HepG2 (cell line): ENCODE data around the gene SP5. TPM values are rescaled to one million over a fixed set of nuclear protein-coding genes. Genes with fewer than 3 reads are reported as not detected.

Experiments
- ELF4 ChIP-seq: sonication (generic); formaldehyde crosslinking; IDR thresholded peaks from 2 replicates; pipeline ENCODE4 v1.5.0; 2020; ENCODE audit warnings: missing genetic modification reagents, mild to moderate bottlenecking, moderate library complexity, borderline replicate concordance
- GATAD1 ChIP-seq: IDR thresholded peaks from 2 replicates; pipeline ENCODE4 v1.6.1; 2016; ENCODE audit warnings: missing genetic modification reagents, missing compliant biosample characterization
- NCOA1 ChIP-seq: sonication (generic); formaldehyde crosslinking; IDR thresholded peaks from 2 replicates; pipeline ENCODE4 v1.9.0; 2021; ENCODE audit warnings: missing genetic modification reagents
- SP1 ChIP-seq, 2 experiments: fragments of 450-650 bp in 1 of 2; sonication (generic) in 1 of 2; formaldehyde crosslinking in 1 of 2; IDR thresholded peaks; 2 replicates each; pipeline versions ENCODE4 v1.4.0 to v1.6.1; 2016 to 2020; ENCODE audit warnings: missing genetic modification reagents in 1 of 2
- TERF1 ChIP-seq: sonication (generic); formaldehyde crosslinking; IDR thresholded peaks from 2 replicates; pipeline ENCODE4 v1.8.0; 2022; ENCODE audit warnings: mild to moderate bottlenecking, missing genetic modification reagents, moderate library complexity
- TSC22D2 ChIP-seq: sonication (generic); formaldehyde crosslinking; IDR thresholded peaks from 2 replicates; pipeline ENCODE4 v1.5.1; 2020; ENCODE audit warnings: missing genetic modification reagents, mild to moderate bottlenecking, borderline replicate concordance
- XBP1 ChIP-seq: sonication (generic); formaldehyde crosslinking; IDR thresholded peaks from 2 replicates; pipeline ENCODE4 v1.5.0; 2020; ENCODE audit warnings: missing genetic modification reagents
- ZNF432 ChIP-seq: sonication (generic); formaldehyde crosslinking; IDR thresholded peaks from 2 replicates; pipeline ENCODE4 v1.5.0; 2020; ENCODE audit warnings: missing genetic modification reagents, mild to moderate bottlenecking, borderline replicate concordance
- ZNF441 ChIP-seq: sonication (generic); formaldehyde crosslinking; IDR thresholded peaks from 2 replicates; pipeline ENCODE4 v1.7.0; 2021; ENCODE audit warnings: missing genetic modification reagents, borderline replicate concordance
- ZNF468 ChIP-seq: sonication (generic); formaldehyde crosslinking; IDR thresholded peaks from 2 replicates; pipeline ENCODE4 v1.8.0; 2022; ENCODE audit warnings: mild to moderate bottlenecking, moderate library complexity, missing genetic modification reagents
- ZNF567 ChIP-seq: sonication (generic); formaldehyde crosslinking; IDR thresholded peaks from 2 replicates; pipeline ENCODE4 v1.8.1; 2023; ENCODE audit warnings: mild to moderate bottlenecking, missing genetic modification reagents, borderline replicate concordance
- ZNF572 ChIP-seq: sonication (generic); formaldehyde crosslinking; IDR thresholded peaks from 2 replicates; pipeline ENCODE4 v1.5.1; 2020; ENCODE audit warnings: mild to moderate bottlenecking, missing genetic modification reagents
- ZNF615 ChIP-seq: sonication (generic); formaldehyde crosslinking; IDR thresholded peaks from 2 replicates; pipeline ENCODE4 v1.5.0; 2020; ENCODE audit warnings: mild to moderate bottlenecking, missing genetic modification reagents, borderline replicate concordance
- polyA plus RNA-seq, 8 experiments: library from polyadenylated mRNA; depleted of rRNA in 3 of 8; stranded (reverse) in 7 of 8; unstranded in 1 of 8; fragments of >200 nt; fragmentation: Illumina TruSeq in 4 of 8; extraction: Trizol in 4 of 8; gene quantifications; 2 replicates each; pipeline versions ENCODE4 v1.2.1 to v1.2.3, GENCODE V29; 2011 to 2016; ENCODE audit warnings: low read depth in 4 of 8, missing spikeins in 1 of 8, mixed read lengths in 1 of 8; ENCODE audit not compliant: insufficient read depth in 1 of 8
- total RNA-seq, 5 experiments: library from RNA; depleted of rRNA; stranded (reverse); fragments of >200 nt; fragmentation: Illumina TruSeq; extraction: Trizol; gene quantifications; 2 replicates each; pipeline ENCODE4 v1.2.3, GENCODE V29; 2016; ENCODE audit warnings: low read depth in 1 of 5
- TF ChIP-seq, protein P1 (sequence below): sonication (generic); formaldehyde crosslinking; IDR thresholded peaks from 2 replicates; pipeline ENCODE4 v1.4.0; 2020; ENCODE audit warnings: missing genetic modification reagents
- TF ChIP-seq, protein P2 (sequence below): sonication (generic); formaldehyde crosslinking; IDR thresholded peaks from 2 replicates; pipeline ENCODE4 v1.4.0; 2020; ENCODE audit warnings: mild to moderate bottlenecking, missing genetic modification reagents
- TF ChIP-seq, protein P3 (sequence below), 2 experiments: sonication (generic) in 1 of 2; formaldehyde crosslinking in 1 of 2; IDR thresholded peaks; 2 replicates each; pipeline versions ENCODE4 v1.5.1 to v1.6.1; 2011 to 2020; ENCODE audit warnings: borderline replicate concordance in 1 of 2, low read depth in 1 of 2, low read length in 1 of 2, mild to moderate bottlenecking in 1 of 2, missing genetic modification reagents in 1 of 2, moderate library complexity in 1 of 2
- TF ChIP-seq, protein P4 (sequence below): sonication (generic); formaldehyde crosslinking; IDR thresholded peaks from 2 replicates; pipeline ENCODE4 v1.4.0; 2020; ENCODE audit warnings: missing genetic modification reagents

Gene SP5
- total and polyA plus RNA-seq, 2 of the 13 experiments (the other 11 are each of a cell fraction or from before 2014, with no cell fraction given) = 50.8 to 119 TPM

DNA sequence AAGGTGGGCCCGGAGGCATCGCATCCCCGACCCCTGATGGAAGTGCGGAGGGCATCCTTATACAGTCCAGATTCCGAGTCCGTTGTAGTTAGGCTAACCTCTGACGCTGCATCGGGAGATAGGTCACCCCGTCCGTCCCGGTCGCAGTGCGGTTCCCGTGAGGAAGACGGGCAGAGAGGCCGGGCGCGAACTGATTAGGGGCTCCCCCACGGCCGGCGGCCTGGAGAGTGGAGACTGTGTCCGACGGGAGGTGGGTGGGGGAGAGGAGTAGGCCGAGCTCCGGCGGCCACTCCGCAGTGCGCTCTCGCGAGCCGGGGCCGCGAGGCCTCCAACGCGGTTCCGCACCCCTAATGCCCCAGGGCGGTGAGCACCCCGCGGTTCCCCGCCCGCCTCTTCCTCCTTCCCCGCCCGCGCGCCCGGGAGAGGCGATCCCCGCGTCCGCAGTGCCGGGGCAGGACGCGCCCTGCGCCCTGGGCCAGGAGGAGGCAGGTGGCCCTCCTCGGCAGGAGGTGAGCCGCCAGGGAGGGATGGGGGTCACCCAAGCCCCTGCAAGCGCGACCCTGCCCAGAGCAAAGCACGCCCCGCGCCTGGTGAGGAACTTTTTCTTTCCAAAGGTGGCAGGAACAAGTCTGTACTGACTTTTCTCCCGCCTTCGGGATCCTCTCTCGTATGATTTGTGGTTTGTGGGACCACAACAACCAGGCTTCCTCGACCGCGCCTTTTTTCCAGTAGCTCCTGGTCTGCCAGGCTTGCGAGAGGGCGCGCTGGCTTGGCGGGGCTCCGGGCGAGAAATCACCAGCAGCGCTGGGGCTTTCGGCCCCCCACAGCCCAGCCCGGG lies 1.4 kb upstream of the SP5 start (continued):
- TF ChIP-seq NCOA1 (0 out of 2 replicates have a peak, but pooled peaks have one; percentile 57), ZNF441 (CRISPR knock-in tag) (no peak; the same call in 1 of the 2 replicates), ZNF572 (CRISPR knock-in tag) (no peak; the same call in 1 of the 2 replicates), TERF1 (CRISPR knock-in tag) (no peak), TSC22D2 (CRISPR knock-in tag) (no peak), ZNF567 (no peak), ELF4 (CRISPR knock-in tag) (no peak), XBP1 (CRISPR knock-in tag) (0 out of 2 replicates have a peak, but pooled peaks have one; percentile 24), GATAD1 (CRISPR knock-in tag) (no peak), SP1 (IDR thresholded peaks at IDR 0.05) (no peak), SP1 (CRISPR knock-in tag; IDR thresholded peaks at IDR 0.05) (no peak; the same call in 1 of the 2 replicates), ZNF432 (CRISPR knock-in tag) (no peak), ZNF615 (CRISPR knock-in tag) (no peak), ZNF468 (CRISPR knock-in tag) (no peak)
- TF ChIP-seq, protein P1, sequence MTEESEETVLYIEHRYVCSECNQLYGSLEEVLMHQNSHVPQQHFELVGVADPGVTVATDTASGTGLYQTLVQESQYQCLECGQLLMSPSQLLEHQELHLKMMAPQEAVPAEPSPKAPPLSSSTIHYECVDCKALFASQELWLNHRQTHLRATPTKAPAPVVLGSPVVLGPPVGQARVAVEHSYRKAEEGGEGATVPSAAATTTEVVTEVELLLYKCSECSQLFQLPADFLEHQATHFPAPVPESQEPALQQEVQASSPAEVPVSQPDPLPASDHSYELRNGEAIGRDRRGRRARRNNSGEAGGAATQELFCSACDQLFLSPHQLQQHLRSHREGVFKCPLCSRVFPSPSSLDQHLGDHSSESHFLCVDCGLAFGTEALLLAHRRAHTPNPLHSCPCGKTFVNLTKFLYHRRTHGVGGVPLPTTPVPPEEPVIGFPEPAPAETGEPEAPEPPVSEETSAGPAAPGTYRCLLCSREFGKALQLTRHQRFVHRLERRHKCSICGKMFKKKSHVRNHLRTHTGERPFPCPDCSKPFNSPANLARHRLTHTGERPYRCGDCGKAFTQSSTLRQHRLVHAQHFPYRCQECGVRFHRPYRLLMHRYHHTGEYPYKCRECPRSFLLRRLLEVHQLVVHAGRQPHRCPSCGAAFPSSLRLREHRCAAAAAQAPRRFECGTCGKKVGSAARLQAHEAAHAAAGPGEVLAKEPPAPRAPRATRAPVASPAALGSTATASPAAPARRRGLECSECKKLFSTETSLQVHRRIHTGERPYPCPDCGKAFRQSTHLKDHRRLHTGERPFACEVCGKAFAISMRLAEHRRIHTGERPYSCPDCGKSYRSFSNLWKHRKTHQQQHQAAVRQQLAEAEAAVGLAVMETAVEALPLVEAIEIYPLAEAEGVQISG (CRISPR knock-in tag) = no peak; the same call in none of the 2 replicates
- TF ChIP-seq, protein P2, sequence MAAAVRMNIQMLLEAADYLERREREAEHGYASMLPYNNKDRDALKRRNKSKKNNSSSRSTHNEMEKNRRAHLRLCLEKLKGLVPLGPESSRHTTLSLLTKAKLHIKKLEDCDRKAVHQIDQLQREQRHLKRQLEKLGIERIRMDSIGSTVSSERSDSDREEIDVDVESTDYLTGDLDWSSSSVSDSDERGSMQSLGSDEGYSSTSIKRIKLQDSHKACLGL = no peak
- TF ChIP-seq, protein P3, sequence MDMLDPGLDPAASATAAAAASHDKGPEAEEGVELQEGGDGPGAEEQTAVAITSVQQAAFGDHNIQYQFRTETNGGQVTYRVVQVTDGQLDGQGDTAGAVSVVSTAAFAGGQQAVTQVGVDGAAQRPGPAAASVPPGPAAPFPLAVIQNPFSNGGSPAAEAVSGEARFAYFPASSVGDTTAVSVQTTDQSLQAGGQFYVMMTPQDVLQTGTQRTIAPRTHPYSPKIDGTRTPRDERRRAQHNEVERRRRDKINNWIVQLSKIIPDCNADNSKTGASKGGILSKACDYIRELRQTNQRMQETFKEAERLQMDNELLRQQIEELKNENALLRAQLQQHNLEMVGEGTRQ (IDR thresholded peaks at IDR 0.05; ENCODE audit: low read depth, low read length) = no peak
- TF ChIP-seq, protein P3 (CRISPR knock-in tag; IDR thresholded peaks at IDR 0.05; ENCODE audit: borderline replicate concordance) = no peak
- TF ChIP-seq, protein P4, sequence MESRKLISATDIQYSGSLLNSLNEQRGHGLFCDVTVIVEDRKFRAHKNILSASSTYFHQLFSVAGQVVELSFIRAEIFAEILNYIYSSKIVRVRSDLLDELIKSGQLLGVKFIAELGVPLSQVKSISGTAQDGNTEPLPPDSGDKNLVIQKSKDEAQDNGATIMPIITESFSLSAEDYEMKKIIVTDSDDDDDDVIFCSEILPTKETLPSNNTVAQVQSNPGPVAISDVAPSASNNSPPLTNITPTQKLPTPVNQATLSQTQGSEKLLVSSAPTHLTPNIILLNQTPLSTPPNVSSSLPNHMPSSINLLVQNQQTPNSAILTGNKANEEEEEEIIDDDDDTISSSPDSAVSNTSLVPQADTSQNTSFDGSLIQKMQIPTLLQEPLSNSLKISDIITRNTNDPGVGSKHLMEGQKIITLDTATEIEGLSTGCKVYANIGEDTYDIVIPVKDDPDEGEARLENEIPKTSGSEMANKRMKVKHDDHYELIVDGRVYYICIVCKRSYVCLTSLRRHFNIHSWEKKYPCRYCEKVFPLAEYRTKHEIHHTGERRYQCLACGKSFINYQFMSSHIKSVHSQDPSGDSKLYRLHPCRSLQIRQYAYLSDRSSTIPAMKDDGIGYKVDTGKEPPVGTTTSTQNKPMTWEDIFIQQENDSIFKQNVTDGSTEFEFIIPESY (CRISPR knock-in tag) = no peak
